ENCODE data around the gene OTUB2.

DNA sequence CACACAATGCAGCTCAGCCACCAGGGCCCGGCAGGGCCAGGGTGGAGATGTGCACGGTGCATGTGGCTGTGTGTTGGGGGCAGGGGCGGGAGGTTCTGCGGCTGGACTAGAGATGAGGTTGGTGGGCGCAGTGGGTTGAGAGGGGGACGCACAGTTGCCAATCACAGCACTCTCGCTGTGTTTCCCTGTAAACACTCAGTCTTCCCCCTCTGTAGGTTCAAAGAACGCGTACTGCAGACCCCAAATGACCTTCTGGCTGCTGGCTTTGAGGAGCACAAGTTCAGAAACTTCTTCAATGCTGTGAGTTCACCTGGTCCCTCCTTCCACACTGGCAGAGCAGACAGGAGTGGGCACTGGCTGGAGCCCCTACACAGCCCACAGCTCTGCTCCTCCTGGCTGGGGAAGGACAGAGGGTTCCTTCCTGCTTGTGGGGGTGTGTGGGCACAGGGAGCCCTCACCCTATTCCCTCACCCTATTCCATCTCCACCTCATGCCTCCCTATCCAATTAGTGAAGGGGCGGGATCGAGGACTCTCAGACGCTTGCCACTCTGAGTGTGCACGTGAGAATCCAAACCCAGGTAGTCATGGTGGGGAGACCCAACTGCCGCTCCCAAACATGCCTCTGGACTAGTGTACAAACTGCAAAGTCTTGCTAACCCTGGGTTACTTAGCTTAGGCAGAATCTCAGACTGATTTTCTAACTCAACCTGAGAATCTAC lies 17.8 kb downstream of the OTUB2 start:
- no peak for TF ChIP-seq POLR2A (IDR thresholded peaks at IDR 0.05)
- TF ChIP-seq, protein P1, sequence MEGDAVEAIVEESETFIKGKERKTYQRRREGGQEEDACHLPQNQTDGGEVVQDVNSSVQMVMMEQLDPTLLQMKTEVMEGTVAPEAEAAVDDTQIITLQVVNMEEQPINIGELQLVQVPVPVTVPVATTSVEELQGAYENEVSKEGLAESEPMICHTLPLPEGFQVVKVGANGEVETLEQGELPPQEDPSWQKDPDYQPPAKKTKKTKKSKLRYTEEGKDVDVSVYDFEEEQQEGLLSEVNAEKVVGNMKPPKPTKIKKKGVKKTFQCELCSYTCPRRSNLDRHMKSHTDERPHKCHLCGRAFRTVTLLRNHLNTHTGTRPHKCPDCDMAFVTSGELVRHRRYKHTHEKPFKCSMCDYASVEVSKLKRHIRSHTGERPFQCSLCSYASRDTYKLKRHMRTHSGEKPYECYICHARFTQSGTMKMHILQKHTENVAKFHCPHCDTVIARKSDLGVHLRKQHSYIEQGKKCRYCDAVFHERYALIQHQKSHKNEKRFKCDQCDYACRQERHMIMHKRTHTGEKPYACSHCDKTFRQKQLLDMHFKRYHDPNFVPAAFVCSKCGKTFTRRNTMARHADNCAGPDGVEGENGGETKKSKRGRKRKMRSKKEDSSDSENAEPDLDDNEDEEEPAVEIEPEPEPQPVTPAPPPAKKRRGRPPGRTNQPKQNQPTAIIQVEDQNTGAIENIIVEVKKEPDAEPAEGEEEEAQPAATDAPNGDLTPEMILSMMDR (IDR thresholded peaks at IDR 0.05) = no peak

All from vagina (tissue), 2 donors.